Right lobe of liver (tissue), 4 donors: ENCODE data around the gene CPNE9.

Experiments
- POLR2A ChIP-seq: fragments of 450-650 bp; IDR thresholded peaks from one replicate; pipeline ENCODE4 v1.6.1; 2017; ENCODE audit warnings: antibody characterized with exemption, mild to moderate bottlenecking
- TF ChIP-seq, protein P1 (sequence below), 4 donors: fragments of 200-600 bp in 3 of 4; fragments of 450-650 bp in 1 of 4; IDR thresholded peaks; one replicate each; pipeline versions ENCODE4 v1.5.1 to v1.8.0; 2016 to 2022; ENCODE audit warnings: antibody characterized with exemption in 4 of 4, mild to moderate bottlenecking in 2 of 4
- donor health status: DM: no; HTN: no; CAD: no.
- donor health status: DM: no; HTN: no; CAD: no.
- donor health status: DM: no; HTN: yes; CAD: no.

DNA sequence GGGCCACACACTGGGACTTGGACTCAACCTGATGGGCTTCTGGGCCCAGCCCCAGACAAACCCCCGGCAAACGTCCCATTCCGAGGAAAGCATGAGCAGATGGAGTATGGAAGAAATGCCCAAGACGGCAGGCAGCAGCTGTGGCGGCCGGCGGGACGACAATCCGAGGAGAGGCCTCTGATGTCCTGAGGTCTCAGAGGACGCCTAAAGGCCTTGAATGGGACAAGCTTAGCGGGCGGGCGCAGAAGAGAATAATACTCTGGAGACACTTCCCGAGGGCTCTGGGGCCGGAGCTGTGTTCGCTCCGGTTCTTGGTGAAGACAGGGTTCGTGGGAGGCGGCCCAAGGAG is 45.6 kb downstream of the CPNE9 start:
- TF ChIP-seq, protein P1, sequence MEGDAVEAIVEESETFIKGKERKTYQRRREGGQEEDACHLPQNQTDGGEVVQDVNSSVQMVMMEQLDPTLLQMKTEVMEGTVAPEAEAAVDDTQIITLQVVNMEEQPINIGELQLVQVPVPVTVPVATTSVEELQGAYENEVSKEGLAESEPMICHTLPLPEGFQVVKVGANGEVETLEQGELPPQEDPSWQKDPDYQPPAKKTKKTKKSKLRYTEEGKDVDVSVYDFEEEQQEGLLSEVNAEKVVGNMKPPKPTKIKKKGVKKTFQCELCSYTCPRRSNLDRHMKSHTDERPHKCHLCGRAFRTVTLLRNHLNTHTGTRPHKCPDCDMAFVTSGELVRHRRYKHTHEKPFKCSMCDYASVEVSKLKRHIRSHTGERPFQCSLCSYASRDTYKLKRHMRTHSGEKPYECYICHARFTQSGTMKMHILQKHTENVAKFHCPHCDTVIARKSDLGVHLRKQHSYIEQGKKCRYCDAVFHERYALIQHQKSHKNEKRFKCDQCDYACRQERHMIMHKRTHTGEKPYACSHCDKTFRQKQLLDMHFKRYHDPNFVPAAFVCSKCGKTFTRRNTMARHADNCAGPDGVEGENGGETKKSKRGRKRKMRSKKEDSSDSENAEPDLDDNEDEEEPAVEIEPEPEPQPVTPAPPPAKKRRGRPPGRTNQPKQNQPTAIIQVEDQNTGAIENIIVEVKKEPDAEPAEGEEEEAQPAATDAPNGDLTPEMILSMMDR (IDR thresholded peaks at IDR 0.05): no peak
- no peak for TF ChIP-seq POLR2A
